GM23338 (cell line): Measurements from ENCODE around the gene RALGPS1. TPM values are rescaled to one million over a fixed set of nuclear protein-coding genes. Genes with fewer than 3 reads are reported as not detected.

Experiments
- ATAC-seq: fragments of 200-7000 bp; cut with Tn5 transposase; 3 replicates; pipeline ENCODE4 v1.9.1; 2020
- DNase-seq: peaks from one replicate; pipeline ENCODE4 v3.0.0-alpha.2; 2015; ENCODE audit warnings: low spot score
- H2AFZ ChIP-seq: fragments of 200-600 bp; sonication (generic); 2 replicates; pipeline ENCODE4 v1.8.0; 2016; ENCODE audit warnings: antibody characterized with exemption, mild to moderate bottlenecking, moderate library complexity
- H3F3A ChIP-seq: fragments of 200-600 bp; sonication (generic); replicated peaks from 2 replicates; pipeline ENCODE4 v1.8.0; 2017; ENCODE audit warnings: antibody characterized with exemption, mixed run types, low read depth
- H3K27ac ChIP-seq: fragments of 200-600 bp; sonication (generic); 2 replicates; pipeline ENCODE4 v1.6.1; 2016; ENCODE audit warnings: low read depth
- H3K27me3 ChIP-seq: fragments of 200-600 bp; sonication (generic); 2 replicates; pipeline ENCODE4 v1.8.0; 2016; ENCODE audit warnings: mild to moderate bottlenecking, mixed run types, moderate library complexity; ENCODE audit not compliant: insufficient read depth
- H3K36me3 ChIP-seq: fragments of 200-600 bp; sonication (generic); 2 replicates; pipeline ENCODE4 v1.8.0; 2016; ENCODE audit warnings: mild to moderate bottlenecking; ENCODE audit not compliant: insufficient read depth
- H3K4me1 ChIP-seq: fragments of 200-600 bp; sonication (generic); 2 replicates; pipeline ENCODE4 v1.8.0; 2016; ENCODE audit warnings: mild to moderate bottlenecking, moderate library complexity; ENCODE audit not compliant: insufficient read depth
- H3K4me2 ChIP-seq: fragments of 200-600 bp; sonication (generic); 2 replicates; pipeline ENCODE4 v1.7.1; 2017; ENCODE audit warnings: mixed run types
- H3K4me3 ChIP-seq: fragments of 200-600 bp; sonication (generic); 2 replicates; pipeline ENCODE4 v1.6.1; 2016; ENCODE audit warnings: mixed run types
- H3K79me2 ChIP-seq: fragments of 200-600 bp; sonication (generic); replicated peaks from 2 replicates; pipeline ENCODE4 v1.8.0; 2017; ENCODE audit warnings: mild to moderate bottlenecking; ENCODE audit not compliant: insufficient read depth
- H3K9me2 ChIP-seq: fragments of 200-600 bp; sonication (generic); 2 replicates; pipeline ENCODE4 v1.8.0; 2017; ENCODE audit not compliant: insufficient read depth
- H4K20me1 ChIP-seq: fragments of 200-600 bp; sonication (generic); replicated peaks from 2 replicates; pipeline ENCODE4 v1.8.0; 2017; ENCODE audit warnings: mild to moderate bottlenecking; ENCODE audit not compliant: insufficient read depth
- H3K27ac Mint-ChIP-seq: 2 replicates; pipeline ENCODE4 v1.8.0; 2020; ENCODE audit warnings: inconsistent platforms, mild to moderate bottlenecking, moderate library complexity, mixed read lengths
- H3K27me3 Mint-ChIP-seq: 3 replicates; pipeline ENCODE4 v1.8.0; 2022; ENCODE audit warnings: low read depth, mild to moderate bottlenecking, moderate library complexity, mixed read lengths, inconsistent platforms; ENCODE audit not compliant: insufficient read depth, poor library complexity
- H3K36me3 Mint-ChIP-seq: 3 replicates; pipeline ENCODE4 v1.8.0; 2021; ENCODE audit warnings: low read depth, mild to moderate bottlenecking, inconsistent platforms, moderate library complexity, mixed read lengths
- H3K4me1 Mint-ChIP-seq: 3 replicates; pipeline ENCODE4 v1.8.0; 2020; ENCODE audit warnings: mild to moderate bottlenecking, inconsistent platforms, mixed read lengths
- H3K4me3 Mint-ChIP-seq: 3 replicates; pipeline ENCODE4 v1.8.0; 2021; ENCODE audit warnings: moderate library complexity, mild to moderate bottlenecking, inconsistent platforms, mixed read lengths
- H3K9me3 Mint-ChIP-seq: 3 replicates; pipeline ENCODE4 v1.8.0; 2020; ENCODE audit warnings: moderate library complexity, mild to moderate bottlenecking, inconsistent platforms, mixed read lengths
- CREB1 ChIP-seq: fragments of 250-450 bp; sonication (Bioruptor Pico); IDR thresholded peaks from 2 replicates; pipeline ENCODE4 v1.5.0; 2020; ENCODE audit warnings: low read depth, mild to moderate bottlenecking, moderate library complexity
- EZH2 ChIP-seq: fragments of 200-600 bp; sonication (generic); IDR thresholded peaks from one replicate; pipeline ENCODE4 v1.8.0; 2017; ENCODE audit warnings: antibody characterized with exemption, mild to moderate bottlenecking, low read depth; ENCODE audit not compliant: unreplicated experiment
- EZH2phosphoT487 ChIP-seq: fragments of 200-600 bp; sonication (generic); IDR thresholded peaks from one replicate; pipeline ENCODE4 v1.8.1; 2018; ENCODE audit warnings: antibody characterized with exemption; ENCODE audit not compliant: unreplicated experiment
- JUNB ChIP-seq: IDR thresholded peaks from one replicate; pipeline ENCODE4 v1.6.1; 2016; ENCODE audit warnings: antibody characterized with exemption; ENCODE audit not compliant: unreplicated experiment
- NANOG ChIP-seq: IDR thresholded peaks from 2 replicates; pipeline ENCODE4 v1.6.1; 2016; ENCODE audit warnings: antibody characterized with exemption, borderline replicate concordance
- POLR2AphosphoS5 ChIP-seq: IDR thresholded peaks from 2 replicates; pipeline ENCODE4 v1.6.1; 2016; ENCODE audit warnings: antibody characterized with exemption, low read depth
- REST ChIP-seq: IDR thresholded peaks from one replicate; pipeline ENCODE4 v1.6.1; 2018; ENCODE audit warnings: antibody characterized with exemption; ENCODE audit not compliant: unreplicated experiment
- STAT1 ChIP-seq: IDR thresholded peaks from one replicate; pipeline ENCODE4 v1.6.1; 2016; ENCODE audit warnings: antibody characterized with exemption; ENCODE audit not compliant: unreplicated experiment
- ZNF114 ChIP-seq: fragments of 250-450 bp; sonication (Bioruptor Pico); IDR thresholded peaks from 2 replicates; pipeline ENCODE4 v1.5.0; 2020; ENCODE audit warnings: mild to moderate bottlenecking, moderate library complexity
- ZNF331 ChIP-seq: fragments of 250-450 bp; sonication (Bioruptor Pico); IDR thresholded peaks from 2 replicates; pipeline ENCODE4 v1.5.0; 2020; ENCODE audit warnings: low read depth, mild to moderate bottlenecking, moderate library complexity
- polyA plus RNA-seq: library from polyadenylated mRNA; unstranded; fragments of >200 nt; fragmentation: Nextera tagmentation; extraction: Ambion mirVana; gene quantifications from 2 replicates; pipeline ENCODE4 v1.2.1, GENCODE V29; 2016
- total RNA-seq: library from RNA; depleted of rRNA; stranded (reverse); fragments of >200 nt; shearing (Covaris generic); gene quantifications from 2 replicates; pipeline ENCODE4 v1.2.3, GENCODE V29; 2014
- TF ChIP-seq, protein P1 (sequence below), 2 experiments: fragments of 200-600 bp in 1 of 2; sonication (generic) in 1 of 2; conservative IDR thresholded peaks; 2 replicates each; pipeline versions ENCODE4 v1.5.1 to v1.6.1; 2016 to 2017; ENCODE audit warnings: antibody characterized with exemption in 2 of 2, low read depth in 2 of 2, mild to moderate bottlenecking in 2 of 2, moderate library complexity in 1 of 2
- TF ChIP-seq, protein P2 (sequence below): IDR thresholded peaks from 2 replicates; pipeline ENCODE4 v1.6.1; 2016; ENCODE audit warnings: antibody characterized with exemption
- TF ChIP-seq, protein P3 (sequence below): fragments of 250-450 bp; sonication (Bioruptor Pico); IDR thresholded peaks from 2 replicates; pipeline ENCODE4 v1.5.0; 2020; ENCODE audit warnings: mild to moderate bottlenecking, moderate library complexity

The RALGPS1 gene
- total and polyA plus RNA-seq, 2 experiments from 2014 or later = 18.2 to 57.1 TPM

DNA sequence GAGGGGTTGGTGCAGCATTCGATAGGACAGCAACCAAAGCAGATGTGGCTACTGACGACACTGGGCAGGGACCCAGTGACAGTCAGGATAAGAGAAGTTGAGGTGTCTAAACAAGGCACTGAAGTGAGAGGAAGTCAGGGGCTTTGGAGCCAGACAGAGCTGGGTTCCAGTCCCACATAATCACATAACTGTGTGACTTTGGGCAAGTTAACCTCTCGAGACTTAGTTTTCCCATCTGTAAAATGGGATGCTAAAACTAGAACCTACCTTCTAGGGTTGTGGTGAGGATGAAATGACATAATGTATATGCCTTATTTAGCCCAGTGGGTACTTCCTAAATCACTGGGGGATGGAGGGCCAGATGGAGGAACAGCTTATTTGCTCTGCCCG is 204.7 kb downstream of the RALGPS1 start:
- Histone ChIP-seq H3K79me2 (peaks cover 6% of the 10 kb centered on the region; the same call in 1 of the 2 replicates), H3K4me2 (no peak overlapping the region), H2AFZ (no peak overlapping the region), H3K9me2 (0 out of 2 replicates have a peak, but pooled peaks cover 4% of the 10 kb centered on the region), H4K20me1 (no peaks in the 10 kb centered on the region; the same call in 1 of the 2 replicates), H3K4me1 (peaks cover 22% of the 10 kb centered on the region), H3F3A (peaks cover 4% of the 10 kb centered on the region; the same call in 1 of the 2 replicates), H3K27ac (no peak overlapping the region), H3K36me3 (no peaks in the 10 kb centered on the region), H3K27me3 (no peaks in the 10 kb centered on the region), H3K4me3 (no peak overlapping the region)
- Mint-ChIP-seq H3K27ac (no peak overlapping the region), H3K4me3 (no peak overlapping the region), H3K36me3 (no peaks in the 10 kb centered on the region), H3K27me3 (peaks cover 14% of the 10 kb centered on the region), H3K9me3 (no peaks in the 10 kb centered on the region), H3K4me1 (peaks cover 37% of the 10 kb centered on the region)
- no peak for ATAC-seq
- TF ChIP-seq, protein P1, sequence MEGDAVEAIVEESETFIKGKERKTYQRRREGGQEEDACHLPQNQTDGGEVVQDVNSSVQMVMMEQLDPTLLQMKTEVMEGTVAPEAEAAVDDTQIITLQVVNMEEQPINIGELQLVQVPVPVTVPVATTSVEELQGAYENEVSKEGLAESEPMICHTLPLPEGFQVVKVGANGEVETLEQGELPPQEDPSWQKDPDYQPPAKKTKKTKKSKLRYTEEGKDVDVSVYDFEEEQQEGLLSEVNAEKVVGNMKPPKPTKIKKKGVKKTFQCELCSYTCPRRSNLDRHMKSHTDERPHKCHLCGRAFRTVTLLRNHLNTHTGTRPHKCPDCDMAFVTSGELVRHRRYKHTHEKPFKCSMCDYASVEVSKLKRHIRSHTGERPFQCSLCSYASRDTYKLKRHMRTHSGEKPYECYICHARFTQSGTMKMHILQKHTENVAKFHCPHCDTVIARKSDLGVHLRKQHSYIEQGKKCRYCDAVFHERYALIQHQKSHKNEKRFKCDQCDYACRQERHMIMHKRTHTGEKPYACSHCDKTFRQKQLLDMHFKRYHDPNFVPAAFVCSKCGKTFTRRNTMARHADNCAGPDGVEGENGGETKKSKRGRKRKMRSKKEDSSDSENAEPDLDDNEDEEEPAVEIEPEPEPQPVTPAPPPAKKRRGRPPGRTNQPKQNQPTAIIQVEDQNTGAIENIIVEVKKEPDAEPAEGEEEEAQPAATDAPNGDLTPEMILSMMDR (conservative IDR thresholded peaks at IDR 0.05; ENCODE audit: low read depth in 2 of 2) = no peak
- TF ChIP-seq ZNF114 (no peak), EZH2phosphoT487 (no peak), NANOG (no peak), ZNF331 (CRISPR knock-in tag) (no peak), JUNB (no peak), POLR2AphosphoS5 (no peak), STAT1 (no peak), EZH2 (no peak), REST (no peak), CREB1 (CRISPR knock-in tag) (no peak)
- TF ChIP-seq, protein P2, sequence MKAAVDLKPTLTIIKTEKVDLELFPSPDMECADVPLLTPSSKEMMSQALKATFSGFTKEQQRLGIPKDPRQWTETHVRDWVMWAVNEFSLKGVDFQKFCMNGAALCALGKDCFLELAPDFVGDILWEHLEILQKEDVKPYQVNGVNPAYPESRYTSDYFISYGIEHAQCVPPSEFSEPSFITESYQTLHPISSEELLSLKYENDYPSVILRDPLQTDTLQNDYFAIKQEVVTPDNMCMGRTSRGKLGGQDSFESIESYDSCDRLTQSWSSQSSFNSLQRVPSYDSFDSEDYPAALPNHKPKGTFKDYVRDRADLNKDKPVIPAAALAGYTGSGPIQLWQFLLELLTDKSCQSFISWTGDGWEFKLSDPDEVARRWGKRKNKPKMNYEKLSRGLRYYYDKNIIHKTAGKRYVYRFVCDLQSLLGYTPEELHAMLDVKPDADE = no peak
- TF ChIP-seq, protein P3, sequence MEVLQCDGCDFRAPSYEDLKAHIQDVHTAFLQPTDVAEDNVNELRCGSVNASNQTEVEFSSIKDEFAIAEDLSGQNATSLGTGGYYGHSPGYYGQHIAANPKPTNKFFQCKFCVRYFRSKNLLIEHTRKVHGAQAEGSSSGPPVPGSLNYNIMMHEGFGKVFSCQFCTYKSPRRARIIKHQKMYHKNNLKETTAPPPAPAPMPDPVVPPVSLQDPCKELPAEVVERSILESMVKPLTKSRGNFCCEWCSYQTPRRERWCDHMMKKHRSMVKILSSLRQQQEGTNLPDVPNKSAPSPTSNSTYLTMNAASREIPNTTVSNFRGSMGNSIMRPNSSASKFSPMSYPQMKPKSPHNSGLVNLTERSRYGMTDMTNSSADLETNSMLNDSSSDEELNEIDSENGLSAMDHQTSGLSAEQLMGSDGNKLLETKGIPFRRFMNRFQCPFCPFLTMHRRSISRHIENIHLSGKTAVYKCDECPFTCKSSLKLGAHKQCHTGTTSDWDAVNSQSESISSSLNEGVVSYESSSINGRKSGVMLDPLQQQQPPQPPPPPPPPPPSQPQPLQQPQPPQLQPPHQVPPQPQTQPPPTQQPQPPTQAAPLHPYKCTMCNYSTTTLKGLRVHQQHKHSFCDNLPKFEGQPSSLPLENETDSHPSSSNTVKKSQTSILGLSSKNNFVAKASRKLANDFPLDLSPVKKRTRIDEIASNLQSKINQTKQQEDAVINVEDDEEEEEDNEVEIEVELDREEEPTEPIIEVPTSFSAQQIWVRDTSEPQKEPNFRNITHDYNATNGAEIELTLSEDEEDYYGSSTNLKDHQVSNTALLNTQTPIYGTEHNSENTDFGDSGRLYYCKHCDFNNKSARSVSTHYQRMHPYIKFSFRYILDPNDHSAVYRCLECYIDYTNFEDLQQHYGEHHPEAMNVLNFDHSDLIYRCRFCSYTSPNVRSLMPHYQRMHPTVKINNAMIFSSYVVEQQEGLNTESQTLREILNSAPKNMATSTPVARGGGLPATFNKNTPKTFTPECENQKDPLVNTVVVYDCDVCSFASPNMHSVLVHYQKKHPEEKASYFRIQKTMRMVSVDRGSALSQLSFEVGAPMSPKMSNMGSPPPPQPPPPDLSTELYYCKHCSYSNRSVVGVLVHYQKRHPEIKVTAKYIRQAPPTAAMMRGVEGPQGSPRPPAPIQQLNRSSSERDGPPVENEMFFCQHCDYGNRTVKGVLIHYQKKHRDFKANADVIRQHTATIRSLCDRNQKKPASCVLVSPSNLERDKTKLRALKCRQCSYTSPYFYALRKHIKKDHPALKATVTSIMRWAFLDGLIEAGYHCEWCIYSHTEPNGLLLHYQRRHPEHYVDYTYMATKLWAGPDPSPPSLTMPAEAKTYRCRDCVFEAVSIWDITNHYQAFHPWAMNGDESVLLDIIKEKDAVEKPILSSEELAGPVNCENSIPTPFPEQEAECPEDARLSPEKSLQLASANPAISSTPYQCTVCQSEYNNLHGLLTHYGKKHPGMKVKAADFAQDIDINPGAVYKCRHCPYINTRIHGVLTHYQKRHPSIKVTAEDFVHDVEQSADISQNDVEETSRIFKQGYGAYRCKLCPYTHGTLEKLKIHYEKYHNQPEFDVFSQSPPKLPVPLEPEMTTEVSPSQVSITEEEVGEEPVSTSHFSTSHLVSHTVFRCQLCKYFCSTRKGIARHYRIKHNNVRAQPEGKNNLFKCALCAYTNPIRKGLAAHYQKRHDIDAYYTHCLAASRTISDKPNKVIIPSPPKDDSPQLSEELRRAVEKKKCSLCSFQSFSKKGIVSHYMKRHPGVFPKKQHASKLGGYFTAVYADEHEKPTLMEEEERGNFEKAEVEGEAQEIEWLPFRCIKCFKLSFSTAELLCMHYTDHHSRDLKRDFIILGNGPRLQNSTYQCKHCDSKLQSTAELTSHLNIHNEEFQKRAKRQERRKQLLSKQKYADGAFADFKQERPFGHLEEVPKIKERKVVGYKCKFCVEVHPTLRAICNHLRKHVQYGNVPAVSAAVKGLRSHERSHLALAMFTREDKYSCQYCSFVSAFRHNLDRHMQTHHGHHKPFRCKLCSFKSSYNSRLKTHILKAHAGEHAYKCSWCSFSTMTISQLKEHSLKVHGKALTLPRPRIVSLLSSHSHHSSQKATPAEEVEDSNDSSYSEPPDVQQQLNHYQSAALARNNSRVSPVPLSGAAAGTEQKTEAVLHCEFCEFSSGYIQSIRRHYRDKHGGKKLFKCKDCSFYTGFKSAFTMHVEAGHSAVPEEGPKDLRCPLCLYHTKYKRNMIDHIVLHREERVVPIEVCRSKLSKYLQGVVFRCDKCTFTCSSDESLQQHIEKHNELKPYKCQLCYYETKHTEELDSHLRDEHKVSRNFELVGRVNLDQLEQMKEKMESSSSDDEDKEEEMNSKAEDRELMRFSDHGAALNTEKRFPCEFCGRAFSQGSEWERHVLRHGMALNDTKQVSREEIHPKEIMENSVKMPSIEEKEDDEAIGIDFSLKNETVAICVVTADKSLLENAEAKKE (CRISPR knock-in tag) = no peak
- no peak for DNase-seq
